Prostate gland (tissue), 2 donors: Measurements from ENCODE around the gene MBNL1.

Experiments
- POLR2A ChIP-seq: fragments of 450-650 bp; IDR thresholded peaks from one replicate; pipeline ENCODE4 v1.6.1; 2016; ENCODE audit warnings: antibody characterized with exemption, mild to moderate bottlenecking
- POLR2AphosphoS5 ChIP-seq: sonication (generic); formaldehyde crosslinking; IDR thresholded peaks from one replicate; pipeline ENCODE4 v1.6.1; 2017; ENCODE audit warnings: antibody characterized with exemption
- TF ChIP-seq, protein P1 (sequence below), 4 experiments: fragments of 200-600 bp in 2 of 4; fragments of 450-650 bp in 2 of 4; sonication (generic) in 2 of 4; IDR thresholded peaks; 1 replicate in 3 of 4; 2 replicates in 1 of 4; pipeline ENCODE4 v1.5.1; 2016 to 2019; ENCODE audit warnings: antibody characterized with exemption in 4 of 4, mild to moderate bottlenecking in 2 of 4, moderate library complexity in 2 of 4

DNA sequence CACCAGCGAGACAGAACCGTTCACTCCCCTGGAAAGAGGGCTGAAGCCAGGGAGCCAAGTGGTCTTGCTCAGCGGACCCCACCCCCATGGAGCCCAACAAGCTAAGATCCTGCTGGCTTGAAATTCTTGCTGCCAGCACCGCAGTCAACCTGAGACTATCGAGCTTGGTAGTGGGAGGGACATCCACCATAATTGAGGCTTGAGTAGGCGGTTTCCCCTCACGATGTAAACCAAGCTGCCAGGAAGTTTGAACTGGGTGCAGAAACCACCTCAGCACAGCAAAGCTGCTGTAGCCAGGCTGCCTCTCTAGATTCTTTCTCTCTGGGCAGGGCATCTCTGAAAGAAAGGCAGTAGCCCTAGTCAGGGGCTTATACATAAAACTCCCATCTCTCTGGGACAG lies 151.0 kb downstream of the MBNL1 start:
- TF ChIP-seq, protein P1, sequence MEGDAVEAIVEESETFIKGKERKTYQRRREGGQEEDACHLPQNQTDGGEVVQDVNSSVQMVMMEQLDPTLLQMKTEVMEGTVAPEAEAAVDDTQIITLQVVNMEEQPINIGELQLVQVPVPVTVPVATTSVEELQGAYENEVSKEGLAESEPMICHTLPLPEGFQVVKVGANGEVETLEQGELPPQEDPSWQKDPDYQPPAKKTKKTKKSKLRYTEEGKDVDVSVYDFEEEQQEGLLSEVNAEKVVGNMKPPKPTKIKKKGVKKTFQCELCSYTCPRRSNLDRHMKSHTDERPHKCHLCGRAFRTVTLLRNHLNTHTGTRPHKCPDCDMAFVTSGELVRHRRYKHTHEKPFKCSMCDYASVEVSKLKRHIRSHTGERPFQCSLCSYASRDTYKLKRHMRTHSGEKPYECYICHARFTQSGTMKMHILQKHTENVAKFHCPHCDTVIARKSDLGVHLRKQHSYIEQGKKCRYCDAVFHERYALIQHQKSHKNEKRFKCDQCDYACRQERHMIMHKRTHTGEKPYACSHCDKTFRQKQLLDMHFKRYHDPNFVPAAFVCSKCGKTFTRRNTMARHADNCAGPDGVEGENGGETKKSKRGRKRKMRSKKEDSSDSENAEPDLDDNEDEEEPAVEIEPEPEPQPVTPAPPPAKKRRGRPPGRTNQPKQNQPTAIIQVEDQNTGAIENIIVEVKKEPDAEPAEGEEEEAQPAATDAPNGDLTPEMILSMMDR (IDR thresholded peaks at IDR 0.05) = no peak
- TF ChIP-seq POLR2A (no peak), POLR2AphosphoS5 (no peak)
